Measurements from ENCODE around the gene SH3PXD2A. TPM values are rescaled to one million over a fixed set of nuclear protein-coding genes. Genes with fewer than 3 reads are reported as not detected.

The SH3PXD2A gene
- total and polyA plus RNA-seq, 2 of the 4 experiments (the other 2 are of a cell fraction), result 6.3 to 23.0 TPM

DNA sequence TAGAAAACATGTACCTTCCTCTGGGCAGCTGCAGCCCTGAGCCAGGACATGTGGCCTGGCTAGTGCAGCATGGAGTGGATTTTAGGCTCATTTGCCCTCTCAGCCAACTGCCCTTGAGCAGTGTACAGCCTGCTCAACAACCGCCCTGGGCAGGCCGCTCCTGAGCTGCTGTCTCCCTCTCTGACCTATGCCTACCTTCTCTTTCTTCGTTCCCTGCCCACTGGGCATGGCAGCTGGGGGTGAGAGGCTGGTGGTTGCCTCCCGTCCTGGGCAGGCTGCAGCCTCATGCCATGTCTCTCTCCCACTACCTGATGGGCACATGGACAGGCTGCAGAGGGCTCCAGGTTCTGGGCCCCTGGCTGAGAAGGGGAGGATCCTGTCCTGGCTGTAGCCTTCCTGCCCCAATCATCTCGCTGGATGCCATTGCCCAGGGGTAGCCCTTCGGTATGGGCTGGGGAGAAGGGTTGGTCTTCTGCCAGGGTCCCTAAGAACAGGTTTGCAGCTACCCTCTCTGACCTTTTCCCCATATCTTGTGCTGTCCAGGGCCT is 264.6 kb downstream of the SH3PXD2A start:
- H3K27ac ChIP-seq (ENCODE audit: insufficient read depth, low read length), result no peak overlapping the region
- no peak overlapping the region for H2AFZ ChIP-seq (replicated peaks; ENCODE audit: low read length, poor library complexity)
- no peak overlapping the region for H2AK5ac ChIP-seq (ENCODE audit: low read depth, low read length)
- TF ChIP-seq RFX5 (IDR thresholded peaks at IDR 0.05; ENCODE audit: low read depth, low read length) (no peak), CEBPB (IDR thresholded peaks at IDR 0.05; ENCODE audit: low read depth, low read length) (no peak), CHD1 (IDR thresholded peaks at IDR 0.05; ENCODE audit: low read depth, low read length) (no peak), MAZ (IDR thresholded peaks at IDR 0.05; ENCODE audit: borderline replicate concordance, low read depth, low read length) (no peak), MXI1 (IDR thresholded peaks at IDR 0.05; ENCODE audit: borderline replicate concordance, low read depth, low read length) (no peak)
- WGBS, 2 experiments (ENCODE audit: extremely low coverage in 2 of 2, insufficient read length in 1 of 2), result 100% methylated on average over 1 of the region's 6 CpGs; no CpG with 5 or more reads in 1 of the 2 experiments
- H3K23ac ChIP-seq (ENCODE audit: low read depth, low read length), result no peak overlapping the region
- H3K79me1 ChIP-seq (ENCODE audit: low read depth in 1 of 2, low read length in 2 of 2), result no peaks in the 10 kb centered on the region
- no peak overlapping the region for H3K4ac ChIP-seq (ENCODE audit: low read depth, low read length)
- no peaks in the 10 kb centered on the region for H3K9me3 ChIP-seq (ENCODE audit: control insufficient read depth, insufficient read depth, low read length)
- intact Hi-C loops (cut with micrococcal nuclease) (loop anchor here (5.0 kb wide), 1 partner anchor 174 kb away; no protein-coding TSS in a partner anchor), dilution Hi-C loops (cut with HindIII; ENCODE audit: low sequenced_read_pairs, unreplicated experiment) (no loop called here), in situ Hi-C loops (cut with MboI; ENCODE audit: low sequenced_read_pairs) (loop anchor here (10.0 kb wide), 1 partner anchor 264 kb away; the partner anchor contains the start of gene SH3PXD2A)
- CTCF ChIA-PET, result interaction anchor here (2.2 kb wide), 1 partner anchor 95 kb away, joined by 10 read pairs; no protein-coding TSS in a partner anchor
- H2BK15ac ChIP-seq (ENCODE audit: low read depth, low read length), result no peak overlapping the region
- DNase-seq (no peak), ATAC-seq (ENCODE audit: low read depth) (no peak)
- no peak overlapping the region for H3K9ac ChIP-seq (ENCODE audit: low read depth, low read length)
- H3K4me3 ChIP-seq (ENCODE audit: insufficient read depth, low read depth, low read length), result no peak overlapping the region
- POLR2A ChIA-PET (ENCODE audit: unreplicated experiment), result no interaction called here
- no peak overlapping the region for H3K18ac ChIP-seq (ENCODE audit: low read depth, low read length)
- H4K91ac ChIP-seq (ENCODE audit: insufficient read depth, low read depth, low read length), result no peak overlapping the region
- H3K4me1 ChIP-seq (ENCODE audit: control insufficient read depth, insufficient read depth, low read length), result no peaks in the 10 kb centered on the region; the same call in 1 of the 2 replicates
- peaks cover 17% of the 10 kb centered on the region for H4K20me1 ChIP-seq (ENCODE audit: insufficient read depth, low read length)
- peaks cover 3% of the 10 kb centered on the region for H3K27me3 ChIP-seq (ENCODE audit: control insufficient read depth, insufficient read depth, low read length)
- H3K56ac ChIP-seq (ENCODE audit: extremely low read depth, insufficient read depth, low read length), result no peak overlapping the region
- no peak overlapping the region for H4K8ac ChIP-seq (ENCODE audit: low read depth in 2 of 2, low read length in 2 of 2)
- H3K36me3 ChIP-seq (ENCODE audit: control insufficient read depth, insufficient read depth, low read length), result no peaks in the 10 kb centered on the region
- no peak overlapping the region for H4K5ac ChIP-seq (ENCODE audit: low read depth, low read length)
- peaks cover 3% of the 10 kb centered on the region; the same call in 1 of the 2 replicates for H3K9me1 ChIP-seq (ENCODE audit: insufficient read depth, low read length)
- H3K14ac ChIP-seq (replicated peaks; ENCODE audit: low read depth, low read length), result no peak overlapping the region
- H3K4me2 ChIP-seq (ENCODE audit: low read depth, low read length), result no peak overlapping the region
- H2AK9ac ChIP-seq (replicated peaks; ENCODE audit: low read depth, low read length, poor library complexity), result no peak overlapping the region
- H2BK120ac ChIP-seq (ENCODE audit: low read depth, low read length), result no peak overlapping the region
- BruUV-seq (replicated peaks), result no TSS peak
- no peak overlapping the region for H2BK20ac ChIP-seq (ENCODE audit: low read depth, low read length)
- H2BK5ac ChIP-seq (ENCODE audit: low read depth, low read length, poor library complexity, severe bottlenecking), result no peak overlapping the region
